PFSK-1 (cell line): ENCODE data around the gene LDLRAD3.

ENCODE experiments used
- TAF1 ChIP-seq: IDR thresholded peaks from 2 replicates; pipeline ENCODE4 v1.6.1; 2012; ENCODE audit warnings: low read length, control low read depth, borderline replicate concordance; ENCODE audit not compliant: insufficient read depth
- TF ChIP-seq, protein P1 (sequence below), 2 experiments: IDR thresholded peaks; 2 replicates each; pipeline versions ENCODE4 v1.6.1 to v1.8.0; 2011 to 2012; ENCODE audit warnings: low read depth in 2 of 2, low read length in 2 of 2, control low read depth in 1 of 2, inconsistent platforms in 1 of 2, mild to moderate bottlenecking in 1 of 2, moderate library complexity in 1 of 2; ENCODE audit not compliant: insufficient read depth in 1 of 2

DNA sequence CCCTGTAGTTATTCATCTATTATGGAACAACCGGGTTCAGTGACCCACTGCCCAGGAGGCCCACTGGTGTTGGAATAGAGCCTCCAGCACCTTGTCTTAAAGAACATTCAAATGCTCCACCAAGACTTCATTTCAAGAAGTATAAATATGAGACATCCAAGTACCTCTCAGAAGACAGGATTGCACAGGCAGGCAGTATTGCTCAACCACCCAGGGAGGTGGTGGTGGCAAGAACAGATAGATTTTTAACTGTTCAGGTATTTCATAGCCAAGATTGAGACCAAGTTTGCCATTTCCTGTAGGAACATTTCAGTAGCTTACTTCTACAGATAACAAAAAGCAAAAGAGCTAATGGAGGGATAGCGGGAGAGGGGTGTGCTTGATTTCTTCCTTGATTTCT, 266.7 kb downstream of the LDLRAD3 start:
- TF ChIP-seq, protein P1, sequence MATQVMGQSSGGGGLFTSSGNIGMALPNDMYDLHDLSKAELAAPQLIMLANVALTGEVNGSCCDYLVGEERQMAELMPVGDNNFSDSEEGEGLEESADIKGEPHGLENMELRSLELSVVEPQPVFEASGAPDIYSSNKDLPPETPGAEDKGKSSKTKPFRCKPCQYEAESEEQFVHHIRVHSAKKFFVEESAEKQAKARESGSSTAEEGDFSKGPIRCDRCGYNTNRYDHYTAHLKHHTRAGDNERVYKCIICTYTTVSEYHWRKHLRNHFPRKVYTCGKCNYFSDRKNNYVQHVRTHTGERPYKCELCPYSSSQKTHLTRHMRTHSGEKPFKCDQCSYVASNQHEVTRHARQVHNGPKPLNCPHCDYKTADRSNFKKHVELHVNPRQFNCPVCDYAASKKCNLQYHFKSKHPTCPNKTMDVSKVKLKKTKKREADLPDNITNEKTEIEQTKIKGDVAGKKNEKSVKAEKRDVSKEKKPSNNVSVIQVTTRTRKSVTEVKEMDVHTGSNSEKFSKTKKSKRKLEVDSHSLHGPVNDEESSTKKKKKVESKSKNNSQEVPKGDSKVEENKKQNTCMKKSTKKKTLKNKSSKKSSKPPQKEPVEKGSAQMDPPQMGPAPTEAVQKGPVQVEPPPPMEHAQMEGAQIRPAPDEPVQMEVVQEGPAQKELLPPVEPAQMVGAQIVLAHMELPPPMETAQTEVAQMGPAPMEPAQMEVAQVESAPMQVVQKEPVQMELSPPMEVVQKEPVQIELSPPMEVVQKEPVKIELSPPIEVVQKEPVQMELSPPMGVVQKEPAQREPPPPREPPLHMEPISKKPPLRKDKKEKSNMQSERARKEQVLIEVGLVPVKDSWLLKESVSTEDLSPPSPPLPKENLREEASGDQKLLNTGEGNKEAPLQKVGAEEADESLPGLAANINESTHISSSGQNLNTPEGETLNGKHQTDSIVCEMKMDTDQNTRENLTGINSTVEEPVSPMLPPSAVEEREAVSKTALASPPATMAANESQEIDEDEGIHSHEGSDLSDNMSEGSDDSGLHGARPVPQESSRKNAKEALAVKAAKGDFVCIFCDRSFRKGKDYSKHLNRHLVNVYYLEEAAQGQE (IDR thresholded peaks at IDR 0.05; ENCODE audit: insufficient read depth in 1 of 2, low read depth in 2 of 2, low read length in 2 of 2): no peak
- no peak for TF ChIP-seq TAF1
